DND-41 (cell line): ENCODE measurements around the gene SERBP1.

Experiments
- ATAC-seq: fragments of 200-7000 bp; cut with Tn5 transposase; 3 replicates; pipeline ENCODE4 v1.9.1; 2021; ENCODE audit warnings: low read depth; ENCODE audit not compliant: insufficient read depth
- DNase-seq: peaks from one replicate; pipeline ENCODE4 v3.0.0-alpha.2; 2020
- H2AFZ ChIP-seq: 2 replicates; pipeline ENCODE4 v1.6.0; 2012; ENCODE audit warnings: low read depth, low read length
- H3K27ac ChIP-seq: 2 replicates; pipeline ENCODE4 v1.5.1; 2012; ENCODE audit warnings: low read length, inconsistent platforms
- H3K27me3 ChIP-seq: fragments of 200-600 bp; sonication (generic); 2 replicates; pipeline ENCODE4 v1.6.0; 2012; ENCODE audit warnings: low read length, mild to moderate bottlenecking, inconsistent platforms; ENCODE audit not compliant: insufficient read depth, poor library complexity
- H3K36me3 ChIP-seq: 2 replicates; pipeline ENCODE4 v1.5.1; 2012; ENCODE audit warnings: low read length, inconsistent platforms; ENCODE audit not compliant: insufficient read depth
- H3K4me1 ChIP-seq: 2 replicates; pipeline ENCODE4 v1.5.1; 2012; ENCODE audit warnings: mild to moderate bottlenecking, low read length; ENCODE audit not compliant: insufficient read depth
- H3K4me2 ChIP-seq: 2 replicates; pipeline ENCODE4 v1.6.0; 2012; ENCODE audit warnings: mild to moderate bottlenecking, moderate library complexity, low read length, inconsistent platforms; ENCODE audit not compliant: insufficient read depth
- H3K4me3 ChIP-seq, 2 experiments: fragments of 200-600 bp in 1 of 2; shearing (Covaris generic) in 1 of 2; 2 replicates each; pipeline ENCODE4 v1.5.1; 2012 to 2016; ENCODE audit warnings: inconsistent platforms in 2 of 2, low read length in 2 of 2, mild to moderate bottlenecking in 2 of 2, low read depth in 1 of 2, moderate library complexity in 1 of 2
- H3K79me2 ChIP-seq: 2 replicates; pipeline ENCODE4 v1.6.0; 2012; ENCODE audit warnings: low read length, inconsistent platforms; ENCODE audit not compliant: insufficient read depth
- H3K9ac ChIP-seq: 2 replicates; pipeline ENCODE4 v1.6.0; 2012; ENCODE audit warnings: low read depth, mild to moderate bottlenecking, inconsistent platforms, low read length, moderate library complexity
- H3K9me3 ChIP-seq: 2 replicates; pipeline ENCODE4 v1.5.1; 2012; ENCODE audit warnings: low read length, moderate library complexity, mild to moderate bottlenecking, inconsistent platforms; ENCODE audit not compliant: insufficient read depth, severe bottlenecking
- H4K20me1 ChIP-seq: 2 replicates; pipeline ENCODE4 v1.6.0; 2012; ENCODE audit warnings: low read length; ENCODE audit not compliant: insufficient read depth
- CTCF ChIP-seq: IDR thresholded peaks from 2 replicates; pipeline ENCODE4 v1.5.1; 2012; ENCODE audit warnings: borderline replicate concordance, low read length, moderate library complexity, mild to moderate bottlenecking; ENCODE audit not compliant: poor library complexity, severe bottlenecking; ENCODE audit errors: extremely low read depth
- EZH2 ChIP-seq: IDR thresholded peaks from 3 replicates; pipeline ENCODE4 v1.6.1; 2012; ENCODE audit warnings: borderline replicate concordance, low read depth, mild to moderate bottlenecking, moderate library complexity, low read length, inconsistent platforms; ENCODE audit not compliant: severe bottlenecking

The SERBP1 gene

GRCh38 chr1:67429011-67429527 lies 1.1 kb downstream of the SERBP1 start:
- H3K4me1 ChIP-seq, result peaks cover 47% of the 10 kb centered on the region
- H3K36me3 ChIP-seq, result peaks cover 56% of the 10 kb centered on the region

GRCh38 chr1:67427947-67428346 lies 2.3 kb downstream of the SERBP1 start:
- Histone ChIP-seq H3K4me1 (peaks cover 56% of the 10 kb centered on the region), H3K36me3 (peaks cover 67% of the 10 kb centered on the region), H3K4me2 (peak overlapping the region; percentile 70), H3K27ac (peak overlapping the region; percentile 93; the same call in 1 of the 2 replicates), H2AFZ (no peak overlapping the region), H3K9ac (peak overlapping the region; percentile 93), H4K20me1 (peaks cover 67% of the 10 kb centered on the region), H3K9me3 (no peaks in the 10 kb centered on the region), H3K4me3 (peak overlapping the region; percentile 54 to 97; a peak in 3 of 4 replicates), H3K79me2 (peaks cover 83% of the 10 kb centered on the region), H3K27me3 (no peaks in the 10 kb centered on the region)
- ATAC-seq (no peak), DNase-seq (no peak)
- TF ChIP-seq EZH2 (no peak), CTCF (no peak)

More at GRCh38 chr1:67429011-67429527, 1.1 kb downstream of the SERBP1 start:
- no peak for TF ChIP-seq EZH2
- no peak for TF ChIP-seq CTCF
- peaks cover 56% of the 10 kb centered on the region for H4K20me1 ChIP-seq
- peaks cover 71% of the 10 kb centered on the region for H3K79me2 ChIP-seq
- H3K4me3 ChIP-seq, result peak overlapping the region; percentile 54 to 97
- 0 out of 2 replicates have a peak overlapping the region, but pooled peaks have one; percentile 51 for H2AFZ ChIP-seq
- H3K27ac ChIP-seq, result peak overlapping the region; percentile 93
- DNase-seq (peak; percentile 37), ATAC-seq (no peak)
- no peaks in the 10 kb centered on the region for H3K9me3 ChIP-seq
- peak overlapping the region; percentile 93 for H3K9ac ChIP-seq
- H3K27me3 ChIP-seq, result no peaks in the 10 kb centered on the region
- H3K4me2 ChIP-seq, result peak overlapping the region; percentile 70

- Histone ChIP-seq H2AFZ (no peak overlapping the region), H3K4me2 (peak overlapping the region; percentile 70), H3K27me3 (no peaks in the 10 kb centered on the region), H3K79me2 (peaks cover 87% of the 10 kb centered on the region), H3K9ac (peak overlapping the region; percentile 93), H4K20me1 (peaks cover 71% of the 10 kb centered on the region), H3K4me1 (peaks cover 59% of the 10 kb centered on the region), H3K4me3 (peak overlapping the region; percentile 54 to 97; a peak in 3 of 4 replicates), H3K27ac (no peak overlapping the region), H3K9me3 (no peaks in the 10 kb centered on the region), H3K36me3 (peaks cover 72% of the 10 kb centered on the region)
- TF ChIP-seq EZH2, result no peak
- TF ChIP-seq CTCF, result no peak
- DNase-seq (no peak), ATAC-seq (no peak)
These were observed 2.7 kb downstream of the SERBP1 start for GRCh38 chr1:67427465-67427864.
